HL-60 (cell line): ENCODE measurements around the gene LRRC42.

Experiments
- CTCF ChIP-seq: IDR thresholded peaks from one replicate; pipeline ENCODE4 v1.5.1; 2011; ENCODE audit warnings: low read length, control low read depth, inconsistent platforms; ENCODE audit not compliant: insufficient read depth
- GABPA ChIP-seq: IDR thresholded peaks from 2 replicates; pipeline ENCODE4 v1.6.1; 2012; ENCODE audit warnings: low read depth
- POLR2AphosphoS5 ChIP-seq: IDR thresholded peaks from 2 replicates; pipeline ENCODE4 v1.6.1; 2012; ENCODE audit warnings: low read depth
- SPI1 ChIP-seq: IDR thresholded peaks from 2 replicates; pipeline ENCODE4 v1.6.1; 2012; ENCODE audit warnings: low read depth, mild to moderate bottlenecking, borderline replicate concordance

- TF ChIP-seq CTCF (no peak), POLR2AphosphoS5 (no peak), SPI1 (no peak), GABPA (no peak)
Measured at GRCh38 chr1:53902235-53903138, 43.7 kb upstream of the LRRC42 start.
